ENCODE results near the gene WWP2. TPM values are rescaled to one million over a fixed set of nuclear protein-coding genes. Genes with fewer than 3 reads are reported as not detected.

Gene WWP2
- polyA plus RNA-seq, 1 donor from 2014 or later, result 11.9 TPM

DNA sequence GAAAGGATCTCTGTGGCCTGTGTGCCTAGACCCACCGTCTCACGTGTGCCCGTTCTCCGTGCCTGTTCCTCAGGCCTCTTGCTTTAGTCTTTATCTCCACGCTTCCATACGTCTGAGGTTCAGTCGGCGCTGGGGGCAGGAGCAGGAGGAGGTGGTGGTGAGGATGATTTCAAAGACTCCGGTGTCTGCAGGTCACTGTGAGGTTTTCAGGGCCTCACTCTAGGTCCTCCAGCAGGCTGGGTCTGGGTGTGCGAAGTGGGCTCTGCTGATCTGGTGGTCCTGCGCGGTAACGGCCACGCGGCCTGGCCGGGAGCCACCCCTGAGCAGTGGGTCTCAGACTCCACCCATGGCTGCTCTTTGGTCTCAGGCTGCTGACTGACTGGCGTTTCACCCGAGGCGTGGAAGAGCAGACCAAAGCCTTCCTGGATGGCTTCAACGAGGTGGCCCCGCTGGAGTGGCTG lies 174.6 kb downstream of the WWP2 start:
- no peak overlapping the region for H2AFZ ChIP-seq (ENCODE audit: low read depth, low read length)
- H3K27me3 ChIP-seq (ENCODE audit: insufficient read depth, low read depth, low read length), result no peaks in the 10 kb centered on the region
- H3F3A ChIP-seq (ENCODE audit: insufficient read depth, low read length, poor library complexity, severe bottlenecking), result no peaks in the 10 kb centered on the region
- H3K79me2 ChIP-seq (replicated peaks; ENCODE audit: insufficient read depth, low read length), result no peaks in the 10 kb centered on the region
- TF ChIP-seq EZH2 (IDR thresholded peaks at IDR 0.05; ENCODE audit: borderline replicate concordance, insufficient read depth, low read length, poor library complexity, severe bottlenecking) (no peak), SMC3 (conservative IDR thresholded peaks at IDR 0.05; ENCODE audit: poor library complexity) (no peak)
- H4K20me1 ChIP-seq (ENCODE audit: insufficient read depth), result no peaks in the 10 kb centered on the region
- no peak overlapping the region for H3K27ac ChIP-seq (ENCODE audit: low read length)
- H3K9me2 ChIP-seq (ENCODE audit: insufficient read depth, low read length), result no peaks in the 10 kb centered on the region
- no peak overlapping the region for H3K4me2 ChIP-seq (ENCODE audit: low read length)
- H3K36me3 ChIP-seq (ENCODE audit: insufficient read depth, low read length), result no peaks in the 10 kb centered on the region
- no peak overlapping the region for H3K9ac ChIP-seq (ENCODE audit: low read length)
- no peak overlapping the region for H3K4me3 ChIP-seq (ENCODE audit: low read length)
- H3K9me3 ChIP-seq (ENCODE audit: low read length), result no peaks in the 10 kb centered on the region

DNA sequence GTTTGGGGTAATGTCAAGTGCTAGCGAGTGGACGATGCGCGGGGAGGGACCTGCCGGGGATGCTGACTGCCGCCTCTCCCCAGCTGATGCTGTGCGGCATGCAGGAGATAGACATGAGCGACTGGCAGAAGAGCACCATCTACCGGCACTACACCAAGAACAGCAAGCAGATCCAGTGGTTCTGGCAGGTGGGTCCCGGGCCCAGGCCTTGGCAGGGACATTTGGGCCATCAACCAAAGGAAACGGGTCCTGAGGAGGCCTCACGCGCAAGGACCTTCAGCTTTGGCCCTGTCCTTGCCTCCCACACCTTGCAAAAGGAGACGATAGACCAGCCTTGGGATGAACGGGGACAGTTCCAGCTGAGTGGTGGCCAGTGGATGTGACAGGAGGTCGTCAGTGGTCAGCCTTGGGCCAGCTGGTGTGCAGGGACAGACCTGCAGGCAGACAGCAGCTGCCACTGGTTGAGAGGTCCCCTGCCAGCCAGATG lies 175.4 kb downstream of the WWP2 start:
- no peaks in the 10 kb centered on the region for H3K9me2 ChIP-seq (ENCODE audit: insufficient read depth, low read length)
- H4K20me1 ChIP-seq (ENCODE audit: insufficient read depth), result no peaks in the 10 kb centered on the region
- no peak overlapping the region for H3K9ac ChIP-seq (ENCODE audit: low read length)
- H3K27ac ChIP-seq (ENCODE audit: low read length), result no peak overlapping the region
- no peaks in the 10 kb centered on the region for H3K79me2 ChIP-seq (replicated peaks; ENCODE audit: insufficient read depth, low read length)
- H3K27me3 ChIP-seq (ENCODE audit: insufficient read depth, low read depth, low read length), result no peaks in the 10 kb centered on the region
- TF ChIP-seq EP300 (conservative IDR thresholded peaks at IDR 0.05; ENCODE audit: poor library complexity, severe bottlenecking), result no peak
- peak; percentile 20 for TF ChIP-seq RAD21 (conservative IDR thresholded peaks at IDR 0.05)
- H3K9me3 ChIP-seq (ENCODE audit: low read length), result no peaks in the 10 kb centered on the region
- no peak overlapping the region for H3K4me2 ChIP-seq (ENCODE audit: low read length)
- H3F3A ChIP-seq (ENCODE audit: insufficient read depth, low read length, poor library complexity, severe bottlenecking), result no peaks in the 10 kb centered on the region
- H3K36me3 ChIP-seq (ENCODE audit: insufficient read depth, low read length), result no peaks in the 10 kb centered on the region
- no peak overlapping the region for H3K4me3 ChIP-seq (ENCODE audit: low read length)
- no peak overlapping the region for H2AFZ ChIP-seq (ENCODE audit: low read depth, low read length)

DNA sequence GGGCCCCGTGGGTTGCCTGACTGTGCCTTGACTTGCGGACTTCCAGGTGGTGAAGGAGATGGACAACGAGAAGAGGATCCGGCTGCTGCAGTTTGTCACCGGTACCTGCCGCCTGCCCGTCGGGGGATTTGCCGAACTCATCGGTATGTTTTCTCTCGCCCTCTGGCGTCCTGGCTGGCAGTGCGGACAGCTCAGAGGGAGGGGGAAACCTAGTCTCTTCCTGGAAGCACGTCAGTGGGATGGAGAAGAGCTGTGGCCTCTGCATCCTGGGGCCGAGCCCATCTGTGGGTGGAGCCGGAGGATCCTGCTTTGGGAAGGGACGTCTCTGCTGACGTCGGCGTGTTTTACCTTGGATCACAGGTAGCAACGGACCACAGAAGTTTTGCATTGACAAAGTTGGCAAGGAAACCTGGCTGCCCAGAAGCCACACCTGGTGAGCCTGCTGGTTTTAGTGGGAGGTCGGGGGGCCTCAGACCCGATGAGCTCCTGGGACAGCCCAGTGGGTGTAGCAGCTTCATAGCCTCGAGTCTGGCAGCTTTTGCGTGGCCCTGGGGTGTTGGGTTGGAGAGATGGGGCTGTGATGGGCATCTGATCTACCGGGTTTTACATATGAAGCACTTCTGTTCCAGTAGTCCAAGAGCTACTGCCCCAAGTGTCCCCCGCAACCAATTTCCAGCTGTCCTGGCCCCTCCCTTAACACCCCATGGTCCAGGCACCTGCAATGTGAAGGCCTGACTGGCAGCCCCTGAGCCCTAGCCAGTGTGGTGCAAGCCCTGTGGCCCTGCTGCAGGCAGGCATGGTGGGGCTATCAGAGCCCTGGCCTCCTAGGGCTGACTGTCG lies 177.1 kb downstream of the WWP2 start:
- no peaks in the 10 kb centered on the region for H3K9me3 ChIP-seq (ENCODE audit: low read length)
- no peaks in the 10 kb centered on the region for H4K20me1 ChIP-seq (ENCODE audit: insufficient read depth)
- H3K4me3 ChIP-seq (ENCODE audit: low read length), result no peak overlapping the region
- H3K4me2 ChIP-seq (ENCODE audit: low read length), result no peak overlapping the region
- TF ChIP-seq MXI1 (conservative IDR thresholded peaks at IDR 0.05; ENCODE audit: poor library complexity, severe bottlenecking), result no peak
- TF ChIP-seq, protein P1, sequence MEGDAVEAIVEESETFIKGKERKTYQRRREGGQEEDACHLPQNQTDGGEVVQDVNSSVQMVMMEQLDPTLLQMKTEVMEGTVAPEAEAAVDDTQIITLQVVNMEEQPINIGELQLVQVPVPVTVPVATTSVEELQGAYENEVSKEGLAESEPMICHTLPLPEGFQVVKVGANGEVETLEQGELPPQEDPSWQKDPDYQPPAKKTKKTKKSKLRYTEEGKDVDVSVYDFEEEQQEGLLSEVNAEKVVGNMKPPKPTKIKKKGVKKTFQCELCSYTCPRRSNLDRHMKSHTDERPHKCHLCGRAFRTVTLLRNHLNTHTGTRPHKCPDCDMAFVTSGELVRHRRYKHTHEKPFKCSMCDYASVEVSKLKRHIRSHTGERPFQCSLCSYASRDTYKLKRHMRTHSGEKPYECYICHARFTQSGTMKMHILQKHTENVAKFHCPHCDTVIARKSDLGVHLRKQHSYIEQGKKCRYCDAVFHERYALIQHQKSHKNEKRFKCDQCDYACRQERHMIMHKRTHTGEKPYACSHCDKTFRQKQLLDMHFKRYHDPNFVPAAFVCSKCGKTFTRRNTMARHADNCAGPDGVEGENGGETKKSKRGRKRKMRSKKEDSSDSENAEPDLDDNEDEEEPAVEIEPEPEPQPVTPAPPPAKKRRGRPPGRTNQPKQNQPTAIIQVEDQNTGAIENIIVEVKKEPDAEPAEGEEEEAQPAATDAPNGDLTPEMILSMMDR (IDR thresholded peaks at IDR 0.05; ENCODE audit: poor library complexity, severe bottlenecking), result no peak
- TF ChIP-seq TAF1 (IDR thresholded peaks at IDR 0.05; ENCODE audit: low read depth), result no peak
- TF ChIP-seq, protein P2, sequence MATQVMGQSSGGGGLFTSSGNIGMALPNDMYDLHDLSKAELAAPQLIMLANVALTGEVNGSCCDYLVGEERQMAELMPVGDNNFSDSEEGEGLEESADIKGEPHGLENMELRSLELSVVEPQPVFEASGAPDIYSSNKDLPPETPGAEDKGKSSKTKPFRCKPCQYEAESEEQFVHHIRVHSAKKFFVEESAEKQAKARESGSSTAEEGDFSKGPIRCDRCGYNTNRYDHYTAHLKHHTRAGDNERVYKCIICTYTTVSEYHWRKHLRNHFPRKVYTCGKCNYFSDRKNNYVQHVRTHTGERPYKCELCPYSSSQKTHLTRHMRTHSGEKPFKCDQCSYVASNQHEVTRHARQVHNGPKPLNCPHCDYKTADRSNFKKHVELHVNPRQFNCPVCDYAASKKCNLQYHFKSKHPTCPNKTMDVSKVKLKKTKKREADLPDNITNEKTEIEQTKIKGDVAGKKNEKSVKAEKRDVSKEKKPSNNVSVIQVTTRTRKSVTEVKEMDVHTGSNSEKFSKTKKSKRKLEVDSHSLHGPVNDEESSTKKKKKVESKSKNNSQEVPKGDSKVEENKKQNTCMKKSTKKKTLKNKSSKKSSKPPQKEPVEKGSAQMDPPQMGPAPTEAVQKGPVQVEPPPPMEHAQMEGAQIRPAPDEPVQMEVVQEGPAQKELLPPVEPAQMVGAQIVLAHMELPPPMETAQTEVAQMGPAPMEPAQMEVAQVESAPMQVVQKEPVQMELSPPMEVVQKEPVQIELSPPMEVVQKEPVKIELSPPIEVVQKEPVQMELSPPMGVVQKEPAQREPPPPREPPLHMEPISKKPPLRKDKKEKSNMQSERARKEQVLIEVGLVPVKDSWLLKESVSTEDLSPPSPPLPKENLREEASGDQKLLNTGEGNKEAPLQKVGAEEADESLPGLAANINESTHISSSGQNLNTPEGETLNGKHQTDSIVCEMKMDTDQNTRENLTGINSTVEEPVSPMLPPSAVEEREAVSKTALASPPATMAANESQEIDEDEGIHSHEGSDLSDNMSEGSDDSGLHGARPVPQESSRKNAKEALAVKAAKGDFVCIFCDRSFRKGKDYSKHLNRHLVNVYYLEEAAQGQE (IDR thresholded peaks at IDR 0.05; ENCODE audit: borderline replicate concordance), result no peak
- TF ChIP-seq SMC3 (conservative IDR thresholded peaks at IDR 0.05; ENCODE audit: poor library complexity), result no peak
- TF ChIP-seq RAD21 (conservative IDR thresholded peaks at IDR 0.05), result no peak
- no peak for TF ChIP-seq EP300 (conservative IDR thresholded peaks at IDR 0.05; ENCODE audit: poor library complexity, severe bottlenecking)
- no peak for TF ChIP-seq EZH2 (IDR thresholded peaks at IDR 0.05; ENCODE audit: borderline replicate concordance, insufficient read depth, low read length, poor library complexity, severe bottlenecking)
- TF ChIP-seq POLR2AphosphoS5 (IDR thresholded peaks at IDR 0.05), result no peak
- no peaks in the 10 kb centered on the region for H3K79me2 ChIP-seq (replicated peaks; ENCODE audit: insufficient read depth, low read length)
- no peak overlapping the region for H2AFZ ChIP-seq (ENCODE audit: low read depth, low read length)
- H3K9ac ChIP-seq (ENCODE audit: low read length), result no peak overlapping the region
- H3K36me3 ChIP-seq (ENCODE audit: insufficient read depth, low read length), result no peaks in the 10 kb centered on the region
- H3K27ac ChIP-seq (ENCODE audit: low read length), result no peak overlapping the region
- no peaks in the 10 kb centered on the region for H3F3A ChIP-seq (ENCODE audit: insufficient read depth, low read length, poor library complexity, severe bottlenecking)
- H3K9me2 ChIP-seq (ENCODE audit: insufficient read depth, low read length), result no peaks in the 10 kb centered on the region
- no peaks in the 10 kb centered on the region for H3K27me3 ChIP-seq (ENCODE audit: insufficient read depth, low read depth, low read length)
